Pancreas (tissue), 10 donors: ENCODE measurements around the gene CACNA1C. TPM values are rescaled to one million over a fixed set of nuclear protein-coding genes. Genes with fewer than 3 reads are reported as not detected.

Experiments used
- ATAC-seq, 4 donors: fragments of 200-7000 bp; cut with Tn5 transposase; one replicate each; pipeline versions ENCODE4 v1.8.0 to v1.9.1; 2020; ENCODE audit warnings: mild to moderate bottlenecking in 4 of 4, moderate library complexity in 4 of 4
- DNase-seq, 6 donors: peaks; one replicate each; pipeline ENCODE4 v3.0.0-alpha.2; 2020
- FAIRE-seq: peaks from 2 replicates; lab custom pipeline; 2012; peaks lifted over from hg19 to GRCh38; lab: Jason Lieb, UNC
- H3K27ac ChIP-seq, 4 donors: fragments of 200-600 bp; sonication (generic); 1 replicate in 3 of 4; 2 replicates in 1 of 4; pipeline versions ENCODE4 v1.5.0 to v1.8.0; 2020
- H3K27me3 ChIP-seq, 4 donors: fragments of 200-600 bp; one replicate each; pipeline ENCODE4 v1.8.0; 2021
- H3K36me3 ChIP-seq, 3 donors: fragments of 200-600 bp; sonication (generic) in 1 of 3; one replicate each; pipeline versions ENCODE4 v1.5.0 to v1.8.0; 2020 to 2021
- H3K4me1 ChIP-seq, 3 donors: fragments of 200-600 bp; one replicate each; pipeline ENCODE4 v1.8.0; 2021
- H3K4me3 ChIP-seq, 4 donors: fragments of 200-600 bp; sonication (generic) in 2 of 4; one replicate each; pipeline versions ENCODE4 v1.5.0 to v1.8.0; 2020 to 2021
- H3K9me3 ChIP-seq, 4 donors: fragments of 200-600 bp; one replicate each; pipeline ENCODE4 v1.8.0; 2021
- WGBS, 2 donors: extraction: QIAGEN DNeasy Blood & Tissue Kit; methylation state at CpG; one replicate each; pipeline ENCODE4 v1.1.7; 2013; 5-methylcytosine and 5-hydroxymethylcytosine counted together
- intact Hi-C, 3 donors: fragments of 100-400 bp; cut with DNase I; formaldehyde crosslinking; loops; one replicate each; pipeline versions ENCODE4 v1.11.1 to v1.14.2; 2022
- polyA plus RNA-seq, 2 donors: library from polyadenylated mRNA; stranded (reverse); fragments of 200-250 nt; gene quantifications; one replicate each; pipeline ENCODE4 v1.2.3, GENCODE V29; 2013
- total RNA-seq, 6 donors: library from RNA; stranded (reverse); fragmentation: NEBNext Ultra II Directional in 4 of 6; extraction: Animal tissue kit (Norgen Biotek cat#: 25700) in 4 of 6; gene quantifications; one replicate each; pipeline versions ENCODE4 v1.2.1 to v1.2.4, GENCODE V29; 2021 to 2023
- TF ChIP-seq, protein P1 (sequence below), 4 donors: fragments of 200-600 bp; sonication (generic) in 3 of 4; IDR thresholded peaks; one replicate each; pipeline versions ENCODE4 v1.5.0 to v1.8.0; 2021; ENCODE audit warnings: antibody characterized with exemption in 4 of 4
- donor health status: healthy with polysubstance abuse.
- donor health status: DM: no; HTN: no; CAD: no; lungs with moderate emphysema.
- donor health status: DM: no; HTN: no; CAD: no.
- donor health status: control.
- donor health status: control.
- donor health status: Bipolar disorder and iron deficiency.
- donor health status: DM: yes; HTN: yes; CAD: no.
- donor health status: DM: no; HTN: no; CAD: no.
- donor health status: DM: no; HTN: no; CAD: no.
- donor health status: DM: yes; HTN: yes; CAD: no.

The CACNA1C gene
- total and polyA plus RNA-seq, 8 donors: 1.2 to 3.8 (median 2.3) TPM

GRCh38 chr12:2323532-2324255, 270.9 kb downstream of the CACNA1C start:
- peaks cover 0 to 4% (median 0%) of the 10 kb centered on the region in 3 donors for H3K4me1 ChIP-seq
- H3K27ac ChIP-seq: no peak overlapping the region
- no peaks in the 10 kb centered on the region for H3K9me3 ChIP-seq
- WGBS, 2 donors: 66 to 70% methylated on average over 9 of the region's 9 CpGs
- TF ChIP-seq, protein P1, sequence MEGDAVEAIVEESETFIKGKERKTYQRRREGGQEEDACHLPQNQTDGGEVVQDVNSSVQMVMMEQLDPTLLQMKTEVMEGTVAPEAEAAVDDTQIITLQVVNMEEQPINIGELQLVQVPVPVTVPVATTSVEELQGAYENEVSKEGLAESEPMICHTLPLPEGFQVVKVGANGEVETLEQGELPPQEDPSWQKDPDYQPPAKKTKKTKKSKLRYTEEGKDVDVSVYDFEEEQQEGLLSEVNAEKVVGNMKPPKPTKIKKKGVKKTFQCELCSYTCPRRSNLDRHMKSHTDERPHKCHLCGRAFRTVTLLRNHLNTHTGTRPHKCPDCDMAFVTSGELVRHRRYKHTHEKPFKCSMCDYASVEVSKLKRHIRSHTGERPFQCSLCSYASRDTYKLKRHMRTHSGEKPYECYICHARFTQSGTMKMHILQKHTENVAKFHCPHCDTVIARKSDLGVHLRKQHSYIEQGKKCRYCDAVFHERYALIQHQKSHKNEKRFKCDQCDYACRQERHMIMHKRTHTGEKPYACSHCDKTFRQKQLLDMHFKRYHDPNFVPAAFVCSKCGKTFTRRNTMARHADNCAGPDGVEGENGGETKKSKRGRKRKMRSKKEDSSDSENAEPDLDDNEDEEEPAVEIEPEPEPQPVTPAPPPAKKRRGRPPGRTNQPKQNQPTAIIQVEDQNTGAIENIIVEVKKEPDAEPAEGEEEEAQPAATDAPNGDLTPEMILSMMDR (IDR thresholded peaks at IDR 0.05): no peak
- DNase-seq: no peak
- no peak overlapping the region for H3K4me3 ChIP-seq
- no peak for ATAC-seq
- no peaks in the 10 kb centered on the region for H3K27me3 ChIP-seq
- intact Hi-C loops: no loop called here
- H3K36me3 ChIP-seq: no peaks in the 10 kb centered on the region
- FAIRE-seq: no peak

- no peak overlapping the region for H3K27ac ChIP-seq
- ATAC-seq (peak; percentile 82 to 93 (median 92)), FAIRE-seq (no peak)
Measured at GRCh38 chr12:2324387-2324786, 271.6 kb downstream of the CACNA1C start.

DNA sequence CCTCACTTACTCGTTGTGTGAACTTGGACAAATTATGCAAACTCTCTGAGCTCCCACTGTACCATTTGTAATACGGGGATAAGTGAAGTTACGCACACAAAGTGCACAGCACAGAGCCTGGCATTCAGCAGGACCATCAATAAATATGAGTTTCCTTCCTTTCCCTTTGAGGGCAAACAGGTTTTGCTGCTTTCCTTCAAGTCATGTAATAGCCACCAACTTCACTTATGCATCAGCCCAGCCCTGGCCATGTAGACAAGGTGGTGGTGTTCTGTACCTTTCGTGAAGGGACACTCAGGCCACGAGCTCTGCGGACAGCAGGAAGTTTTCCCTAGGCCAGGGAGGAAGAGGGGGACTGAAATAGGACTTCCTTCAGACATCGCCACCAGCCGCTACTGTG, 272.7 kb downstream of the CACNA1C start:
- Histone ChIP-seq H3K27ac (no peak overlapping the region), H3K9me3 (no peaks in the 10 kb centered on the region), H3K4me3 (no peak overlapping the region), H3K27me3 (no peaks in the 10 kb centered on the region), H3K36me3 (no peaks in the 10 kb centered on the region), H3K4me1 (peaks cover 0 to 4% (median 0%) of the 10 kb centered on the region in 3 donors)
- WGBS, 2 donors: 80 to 83% methylated on average over 8 of the region's 8 CpGs
- ATAC-seq (no peak), FAIRE-seq (no peak), DNase-seq (no peak)
- intact Hi-C loops: no loop called here
- TF ChIP-seq, protein P1 (IDR thresholded peaks at IDR 0.05): no peak

More at GRCh38 chr12:2324387-2324786, 271.6 kb downstream of the CACNA1C start:
- no peaks in the 10 kb centered on the region for H3K9me3 ChIP-seq
- peak; percentile 57 to 90 (median 80) for DNase-seq
- H3K36me3 ChIP-seq: no peaks in the 10 kb centered on the region
- no peaks in the 10 kb centered on the region for H3K27me3 ChIP-seq
- 16 to 21% methylated on average over 9 of the region's 9 CpGs for WGBS, 2 donors
- intact Hi-C loops: no loop called here
- TF ChIP-seq, protein P1 (IDR thresholded peaks at IDR 0.05): no peak
- H3K4me1 ChIP-seq: peaks cover 0 to 4% (median 0%) of the 10 kb centered on the region in 3 donors
- H3K4me3 ChIP-seq: no peak overlapping the region

GRCh38 chr12:2326470-2326869, 273.7 kb downstream of the CACNA1C start:
- intact Hi-C loops: no loop called here
- ATAC-seq (peak in 2 of 4 donors; percentile 47 to 69), DNase-seq (peak in 1 of 6 donors; percentile 17), FAIRE-seq (no peak)
- TF ChIP-seq, protein P1 (IDR thresholded peaks at IDR 0.05): no peak
- Histone ChIP-seq H3K4me1 (peaks cover 0 to 4% (median 0%) of the 10 kb centered on the region in 3 donors), H3K27ac (no peak overlapping the region), H3K36me3 (no peaks in the 10 kb centered on the region), H3K9me3 (no peaks in the 10 kb centered on the region), H3K27me3 (no peaks in the 10 kb centered on the region), H3K4me3 (no peak overlapping the region)
- 26 to 28% methylated on average over 5 of the region's 5 CpGs for WGBS, 2 donors

GRCh38 chr12:2328661-2329060, 275.9 kb downstream of the CACNA1C start:
- WGBS, 2 donors: 75 to 83% methylated on average over 3 of the region's 3 CpGs
- intact Hi-C loops: no loop called here

More at GRCh38 chr12:2328661-2329060, 275.9 kb downstream of the CACNA1C start:
- H3K4me1 ChIP-seq: peaks cover 0 to 4% (median 0%) of the 10 kb centered on the region in 3 donors
- ATAC-seq (no peak), FAIRE-seq (no peak), DNase-seq (no peak)
- H3K4me3 ChIP-seq: no peak overlapping the region
- no peaks in the 10 kb centered on the region for H3K27me3 ChIP-seq
- H3K27ac ChIP-seq: no peak overlapping the region
- H3K9me3 ChIP-seq: no peaks in the 10 kb centered on the region
- no peaks in the 10 kb centered on the region for H3K36me3 ChIP-seq
- TF ChIP-seq, protein P1 (IDR thresholded peaks at IDR 0.05): no peak
